ENCODE data around the gene RAC3. TPM values are rescaled to one million over a fixed set of nuclear protein-coding genes. Genes with fewer than 3 reads are reported as not detected.

The RAC3 gene
- polyA plus RNA-seq, 4 donors = 10.0 to 17.7 (median 12.1) TPM

GRCh38 chr17:82053556-82054263 lies 22.2 kb downstream of the RAC3 start:
- no peak for DNase-seq (ENCODE audit: low read depth in 4 of 4, low spot score in 3 of 4)

GRCh38 chr17:82054351-82055022 lies 23.0 kb downstream of the RAC3 start:
- no peak for DNase-seq (ENCODE audit: low read depth in 4 of 4, low spot score in 3 of 4)

- DNase-seq (ENCODE audit: low read depth in 4 of 4, low spot score in 3 of 4) = no peak
Observed at GRCh38 chr17:82055023-82055964, 23.8 kb downstream of the RAC3 start.

- no peak for DNase-seq (ENCODE audit: low read depth in 4 of 4, low spot score in 3 of 4)
Observed at GRCh38 chr17:82055965-82056728, 24.7 kb downstream of the RAC3 start.

GRCh38 chr17:82056729-82057621 lies 25.5 kb downstream of the RAC3 start:
- no peak for DNase-seq (ENCODE audit: low read depth in 4 of 4, low spot score in 3 of 4)

GRCh38 chr17:82058230-82058854 lies 26.9 kb downstream of the RAC3 start:
- no peak for DNase-seq (ENCODE audit: low read depth in 4 of 4, low spot score in 3 of 4)

GRCh38 chr17:82058855-82059249 lies 27.4 kb downstream of the RAC3 start:
- DNase-seq (ENCODE audit: low read depth in 4 of 4, low spot score in 3 of 4) = no peak

GRCh38 chr17:82059272-82060000 lies 28.0 kb downstream of the RAC3 start:
- DNase-seq (ENCODE audit: low read depth in 4 of 4, low spot score in 3 of 4) = no peak

GRCh38 chr17:82060001-82060380 lies 28.5 kb downstream of the RAC3 start:
- DNase-seq (ENCODE audit: low read depth in 4 of 4, low spot score in 3 of 4) = no peak

GRCh38 chr17:82060614-82061013 lies 29.1 kb downstream of the RAC3 start:
- no peak for DNase-seq (ENCODE audit: low read depth in 4 of 4, low spot score in 3 of 4)

- no peak for DNase-seq (ENCODE audit: low read depth in 4 of 4, low spot score in 3 of 4)
Observed at GRCh38 chr17:82061047-82061925, 29.8 kb downstream of the RAC3 start.

GRCh38 chr17:82062076-82062983 lies 30.9 kb downstream of the RAC3 start:
- no peak for DNase-seq (ENCODE audit: low read depth in 4 of 4, low spot score in 3 of 4)

- DNase-seq (ENCODE audit: low read depth in 4 of 4, low spot score in 3 of 4) = no peak
Observed at GRCh38 chr17:82062984-82063368, 31.5 kb downstream of the RAC3 start.

GRCh38 chr17:82063424-82064415 lies 32.2 kb downstream of the RAC3 start:
- no peak for DNase-seq (ENCODE audit: low read depth in 4 of 4, low spot score in 3 of 4)
